Measurements from ENCODE around the gene ACTN1.

ACTN1 gene

DNA sequence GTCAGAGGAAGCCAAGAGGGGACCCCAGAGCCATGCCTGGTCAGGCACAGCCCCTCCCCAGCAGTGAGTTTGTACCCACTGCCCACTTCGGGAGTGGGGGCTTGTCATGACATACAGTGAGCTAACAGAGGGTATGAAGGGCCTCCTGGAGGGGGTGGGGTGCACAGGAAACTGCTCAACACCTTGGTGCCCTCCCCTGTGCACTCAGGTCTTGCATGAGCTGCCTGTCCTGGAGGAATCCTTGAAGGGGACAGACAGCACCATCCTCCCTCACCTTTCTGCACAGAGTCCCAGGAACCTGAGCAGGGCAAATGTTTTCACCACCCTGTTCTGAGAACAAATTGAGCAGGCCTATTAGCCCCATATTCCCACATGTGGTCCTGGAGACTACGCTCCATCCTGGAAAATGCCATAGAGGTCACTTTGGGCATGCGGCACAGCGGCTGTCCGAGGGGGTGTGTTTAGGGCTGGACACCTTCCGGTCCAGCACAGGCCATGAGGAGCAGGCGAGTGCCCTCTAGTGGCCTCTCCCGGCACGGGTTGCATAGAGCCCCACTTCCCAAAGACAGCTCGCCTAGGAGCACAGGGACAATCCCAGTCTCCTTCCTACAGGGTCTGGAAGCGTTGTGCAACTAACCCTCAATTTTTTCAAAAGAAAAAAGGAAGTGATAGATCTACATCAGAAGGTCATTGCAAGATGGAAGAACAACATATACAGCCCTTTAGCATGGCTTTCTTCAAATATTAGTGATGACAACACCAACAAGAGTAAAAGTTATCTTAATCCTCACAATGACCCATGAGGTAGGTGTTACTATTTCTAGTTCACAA is 154.4 kb downstream of the ACTN1 start:
- no peak for DNase-seq (ENCODE audit: low read depth in 2 of 2)

DNA sequence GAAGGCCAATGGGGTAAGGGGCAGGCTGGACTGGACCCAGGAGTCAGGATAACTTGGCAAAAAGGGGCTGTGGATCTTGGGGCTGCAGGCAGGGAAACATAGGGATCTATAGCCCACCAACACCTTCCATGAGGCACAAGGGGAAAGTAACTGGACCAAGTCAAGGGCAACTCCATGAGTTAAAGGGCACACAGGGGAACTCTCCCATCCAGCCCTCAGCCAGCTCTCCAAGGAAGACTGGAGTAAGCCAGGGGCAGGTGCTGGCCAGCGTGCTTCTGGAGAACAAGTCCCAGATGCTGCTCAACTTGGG is 154.9 kb downstream of the ACTN1 start:
- no peak for DNase-seq (ENCODE audit: low read depth in 2 of 2)

All from fibroblast of skin of left biceps (primary cell).